Activated CD4-positive, CD25-positive, alpha-beta regulatory T cell (primary cell): ENCODE data around the gene FHIP2A.
"Not testable (repeated sequence)": the region's sequence is repeated elsewhere in the genome, so short reads cannot be mapped to it uniquely, and the experiment has no call there.

ENCODE experiments used
- DNase-seq, 4 experiments: peaks; one replicate each; lab custom pipeline; 2025; lab: John Stamatoyannopoulos, UW

Gene FHIP2A

DNA sequence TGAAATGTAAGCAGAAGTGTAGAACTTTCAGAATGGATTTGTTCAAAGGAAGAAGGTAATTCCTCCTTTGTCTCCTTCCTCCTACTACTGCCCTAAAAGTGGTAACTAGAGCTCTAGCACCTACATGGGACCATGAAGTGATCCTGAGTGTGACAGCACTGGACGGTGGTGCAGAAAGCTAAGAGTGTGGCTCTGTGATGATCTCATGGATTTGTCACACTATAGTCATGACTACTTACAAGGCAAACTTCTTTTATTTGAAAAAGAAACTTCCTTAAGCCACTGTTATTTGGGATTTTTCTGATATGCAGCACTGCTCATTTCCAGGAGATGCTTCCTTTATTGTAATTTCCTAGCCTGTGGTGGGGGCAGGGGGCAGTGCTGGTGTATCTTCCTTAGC is 5.8 kb upstream of the FHIP2A start:
- DNase-seq = no peak

DNA sequence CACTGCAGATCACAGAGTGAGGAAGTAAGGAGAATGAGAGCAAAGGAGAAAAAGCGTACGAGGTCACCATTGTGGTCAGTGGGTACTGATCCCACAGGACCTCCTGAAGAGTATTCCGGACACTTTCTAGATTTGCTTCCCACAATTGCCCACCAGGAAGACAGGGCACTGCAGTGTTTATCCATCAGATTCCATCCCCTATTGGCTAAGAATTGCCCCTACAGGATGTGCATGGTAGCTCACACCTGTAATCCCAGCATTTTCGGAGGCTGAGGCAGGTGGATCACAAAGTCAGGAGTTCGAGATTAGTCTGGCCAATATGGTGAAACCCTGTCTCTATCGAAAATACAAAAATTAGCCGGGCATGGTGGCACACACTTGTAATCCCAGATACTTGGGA is 5.3 kb upstream of the FHIP2A start:
- no peak for DNase-seq

DNA sequence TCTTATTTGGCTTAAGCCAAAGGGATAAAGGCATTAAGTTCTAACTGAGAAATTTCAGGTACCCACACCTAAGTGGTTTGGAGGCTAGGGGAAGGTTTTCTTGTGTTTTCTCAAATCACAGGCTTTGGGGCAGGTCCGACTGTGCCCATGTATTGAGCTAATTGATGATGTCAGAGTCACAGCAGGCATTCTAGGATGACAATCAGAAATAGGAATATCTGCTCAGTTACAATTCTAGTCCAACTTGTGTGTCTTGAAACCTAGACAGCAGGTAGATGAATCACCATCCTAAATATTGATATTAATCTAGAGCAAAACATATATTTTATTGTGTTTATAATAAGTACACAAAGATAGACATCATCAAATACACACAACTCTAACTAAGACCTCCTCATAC is 2.3 kb upstream of the FHIP2A start:
- DNase-seq = no peak

DNA sequence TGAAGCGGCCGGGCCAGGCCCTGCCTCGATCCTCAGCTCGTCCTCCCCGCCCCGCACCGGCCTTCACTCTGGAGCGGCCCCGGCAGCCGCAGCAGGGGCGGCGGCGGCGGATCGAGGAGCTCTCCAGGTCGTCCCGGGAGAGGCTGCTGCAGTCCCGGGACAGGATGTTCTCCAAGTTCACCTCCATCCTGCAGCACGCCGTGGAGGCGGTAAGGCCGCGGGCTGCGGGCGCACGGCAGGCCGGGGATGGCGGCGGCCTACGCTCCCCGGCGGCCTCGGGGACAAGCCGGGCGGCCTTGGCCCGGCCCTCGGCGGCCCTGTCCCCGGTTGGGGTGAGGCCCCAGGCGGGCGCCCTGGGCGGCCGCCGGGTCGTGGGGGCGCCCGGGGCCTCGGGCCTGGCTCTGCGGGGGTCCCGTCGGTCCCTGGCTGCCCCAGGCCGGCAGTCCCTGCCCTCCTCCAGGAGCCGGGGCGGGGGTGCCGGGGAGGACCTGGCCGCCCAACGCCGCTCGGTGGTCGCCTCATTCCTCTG is 399 bp downstream of the FHIP2A start:
- DNase-seq = peak in 3 of 4 experiments; percentile 38 to 54 (median 53)

GRCh38 chr10:114822444-114823076 is 980 bp downstream of the FHIP2A start:
- no peak for DNase-seq

GRCh38 chr10:114823077-114823463 is 1.5 kb downstream of the FHIP2A start:
- DNase-seq = no peak

DNA sequence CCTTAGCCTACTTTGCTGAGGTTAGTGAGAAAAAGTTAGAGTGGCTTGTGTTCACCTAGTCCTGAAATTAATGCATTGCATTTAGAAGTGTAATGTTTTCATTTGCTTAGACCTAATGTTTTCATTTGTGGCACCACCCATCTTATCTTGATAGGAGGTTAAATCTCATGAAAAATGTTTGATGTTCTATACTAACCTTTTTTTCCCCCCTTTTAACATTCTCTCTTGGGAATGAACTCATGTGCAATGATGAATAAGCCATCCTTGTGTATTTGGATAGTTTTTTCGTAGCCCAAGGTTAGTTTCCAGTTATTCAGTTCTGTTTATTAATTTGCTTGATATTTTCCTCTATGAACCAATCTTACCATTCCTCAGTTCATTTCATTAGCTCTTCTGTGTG is 2.8 kb downstream of the FHIP2A start:
- no peak for DNase-seq

- no peak for DNase-seq
Observed at GRCh38 chr10:114825513-114826253, 4.1 kb downstream of the FHIP2A start.

DNA sequence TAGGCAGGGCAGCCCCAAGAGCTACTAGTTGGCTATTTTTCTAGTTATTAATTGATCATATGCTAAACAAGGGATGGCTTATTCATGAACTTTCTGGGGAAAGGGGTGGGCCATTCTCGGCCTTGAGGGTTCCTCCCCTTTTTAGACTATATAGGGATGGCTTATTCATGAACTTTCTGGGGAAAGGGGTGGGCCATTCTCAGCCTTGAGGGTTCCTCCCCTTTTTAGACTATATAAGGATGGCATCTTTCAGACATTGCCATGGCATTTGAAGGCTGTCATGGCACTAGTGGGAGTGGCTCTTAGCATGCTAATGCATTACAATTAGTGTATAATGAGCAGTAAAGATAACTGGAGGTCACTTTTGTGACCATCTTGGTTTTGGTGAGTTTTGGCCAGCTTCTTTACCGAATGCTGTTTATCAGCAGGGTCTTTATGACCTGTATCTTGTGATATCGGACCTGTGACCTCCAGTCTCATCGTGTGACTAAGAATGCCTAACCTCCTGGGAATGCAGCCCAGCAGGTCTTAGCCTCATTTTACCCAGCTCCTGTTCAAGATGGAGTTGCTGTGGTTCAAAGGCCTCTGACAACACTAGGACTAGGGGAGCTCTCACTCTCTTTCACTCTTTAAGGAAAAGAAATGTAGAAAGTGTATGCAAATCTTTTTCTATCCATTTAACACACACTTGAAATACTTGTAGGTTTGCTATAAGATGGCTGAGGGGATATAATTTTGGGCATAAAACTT is 7.8 kb downstream of the FHIP2A start:
- no peak for DNase-seq

GRCh38 chr10:114831186-114831867 is 9.7 kb downstream of the FHIP2A start:
- no peak for DNase-seq

DNA sequence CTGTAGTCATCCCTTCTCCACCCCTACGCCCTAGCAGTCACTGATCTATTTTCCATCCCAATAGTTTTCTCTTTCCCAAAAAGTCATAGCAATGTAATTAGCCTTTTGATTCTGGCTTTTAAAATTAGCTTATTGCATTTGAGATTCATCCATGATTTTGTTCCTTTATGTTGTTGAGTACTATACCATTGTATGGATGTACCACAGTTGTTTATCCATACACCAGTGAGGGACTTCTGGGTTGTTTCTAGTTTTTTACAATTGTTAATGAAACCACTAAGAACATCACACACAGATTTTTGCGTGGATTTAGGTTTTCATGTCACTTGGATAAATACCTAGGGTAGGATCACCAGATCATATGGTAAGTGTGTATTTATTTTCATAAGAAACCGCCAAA is 16.1 kb downstream of the FHIP2A start:
- no peak for DNase-seq

- no peak for DNase-seq
Observed at GRCh38 chr10:114839901-114840300, 18.3 kb downstream of the FHIP2A start.

DNA sequence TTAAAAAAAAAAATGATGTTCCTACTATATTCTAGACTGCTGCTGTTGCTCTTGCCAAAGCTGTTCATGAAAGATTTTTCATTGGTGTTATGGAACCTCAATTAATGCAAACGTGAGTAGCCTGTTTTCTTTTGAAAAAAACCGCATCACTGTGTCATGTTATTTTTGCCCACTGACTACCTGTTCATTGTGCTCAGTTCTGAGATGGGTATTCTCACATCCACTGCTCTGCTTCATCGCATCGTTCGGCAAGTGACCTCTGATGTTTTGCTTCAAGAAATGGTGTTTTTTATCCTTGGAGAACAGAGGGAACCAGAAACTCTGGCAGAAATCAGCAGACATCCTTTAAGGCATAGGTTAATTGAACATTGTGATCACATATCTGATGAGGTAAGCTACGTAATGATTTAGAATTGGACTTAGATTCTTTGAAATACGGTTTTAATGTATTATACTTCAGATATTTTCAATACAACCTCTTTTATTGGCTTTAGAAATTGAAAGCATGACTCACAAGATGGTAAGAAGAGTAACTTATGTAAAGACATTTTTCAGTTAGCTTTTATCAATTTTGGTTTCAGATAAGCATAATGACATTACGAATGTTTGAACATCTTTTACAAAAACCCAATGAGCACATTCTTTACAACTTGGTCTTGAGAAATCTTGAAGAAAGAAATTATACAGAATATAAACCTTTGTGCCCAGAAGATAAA is 24.6 kb downstream of the FHIP2A start:
- no peak for DNase-seq

- not testable (repeated sequence) for DNase-seq
Observed at GRCh38 chr10:114847517-114847916, 25.9 kb downstream of the FHIP2A start.

DNA sequence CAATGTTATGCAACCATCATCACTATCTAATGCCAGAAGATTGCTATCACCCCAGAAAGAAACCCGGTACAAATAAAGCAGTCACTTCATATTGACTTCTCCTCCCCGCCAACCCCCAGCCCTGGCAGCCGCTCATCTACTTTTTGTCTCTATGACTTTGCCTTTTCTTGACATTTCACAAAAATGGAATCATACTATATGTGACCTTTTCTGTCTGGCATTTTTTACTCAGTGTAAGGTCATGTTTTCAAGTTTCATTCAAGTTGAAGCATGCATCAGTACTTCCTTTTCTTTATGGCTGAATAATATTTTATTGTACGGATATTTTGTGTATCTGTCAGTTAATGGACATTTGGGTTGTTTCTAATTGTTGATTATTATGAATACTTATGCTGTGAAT is 28.1 kb downstream of the FHIP2A start:
- DNase-seq = no peak

DNA sequence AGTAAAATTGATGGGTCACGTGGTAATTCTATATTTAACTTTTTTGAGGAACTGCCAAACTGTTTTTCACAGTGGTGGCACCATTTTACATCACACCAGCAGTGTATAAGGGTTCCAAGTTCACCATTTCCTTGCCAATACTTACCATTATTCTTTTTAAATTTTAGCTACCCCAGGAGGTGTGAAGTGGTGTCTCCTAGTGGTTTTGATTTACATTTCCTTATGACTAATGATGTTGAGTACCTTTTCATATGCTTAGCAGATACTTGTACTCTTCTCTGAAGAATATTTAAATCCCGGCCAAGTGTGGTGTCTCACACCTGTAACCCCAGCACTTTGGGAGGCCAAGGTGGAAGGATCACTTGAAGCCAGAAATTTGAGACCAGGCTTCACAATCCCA is 28.5 kb downstream of the FHIP2A start:
- DNase-seq = no peak

DNA sequence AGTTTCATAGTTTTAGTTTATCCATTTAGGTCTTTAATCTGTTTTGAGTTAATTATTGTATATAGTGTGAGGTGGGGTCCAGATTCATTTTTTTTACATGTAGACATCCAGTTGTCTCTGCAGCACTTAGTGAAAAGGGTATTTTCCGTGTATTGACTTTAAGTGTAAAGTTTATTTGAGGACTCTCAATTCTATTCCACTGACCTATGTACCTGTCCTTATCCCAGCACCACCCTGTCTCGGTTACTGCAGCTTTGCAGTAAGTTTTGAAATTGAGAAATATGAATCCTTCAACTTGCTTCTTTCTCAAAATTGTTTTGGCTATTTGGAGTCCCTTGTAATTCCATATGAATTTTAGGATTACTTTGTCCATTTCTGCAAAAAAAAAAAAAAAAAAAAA is 29.8 kb downstream of the FHIP2A start:
- no peak for DNase-seq

- no peak for DNase-seq
Observed at GRCh38 chr10:114852197-114852596, 30.6 kb downstream of the FHIP2A start.

GRCh38 chr10:114854906-114855305 is 33.3 kb downstream of the FHIP2A start:
- no peak for DNase-seq

DNA sequence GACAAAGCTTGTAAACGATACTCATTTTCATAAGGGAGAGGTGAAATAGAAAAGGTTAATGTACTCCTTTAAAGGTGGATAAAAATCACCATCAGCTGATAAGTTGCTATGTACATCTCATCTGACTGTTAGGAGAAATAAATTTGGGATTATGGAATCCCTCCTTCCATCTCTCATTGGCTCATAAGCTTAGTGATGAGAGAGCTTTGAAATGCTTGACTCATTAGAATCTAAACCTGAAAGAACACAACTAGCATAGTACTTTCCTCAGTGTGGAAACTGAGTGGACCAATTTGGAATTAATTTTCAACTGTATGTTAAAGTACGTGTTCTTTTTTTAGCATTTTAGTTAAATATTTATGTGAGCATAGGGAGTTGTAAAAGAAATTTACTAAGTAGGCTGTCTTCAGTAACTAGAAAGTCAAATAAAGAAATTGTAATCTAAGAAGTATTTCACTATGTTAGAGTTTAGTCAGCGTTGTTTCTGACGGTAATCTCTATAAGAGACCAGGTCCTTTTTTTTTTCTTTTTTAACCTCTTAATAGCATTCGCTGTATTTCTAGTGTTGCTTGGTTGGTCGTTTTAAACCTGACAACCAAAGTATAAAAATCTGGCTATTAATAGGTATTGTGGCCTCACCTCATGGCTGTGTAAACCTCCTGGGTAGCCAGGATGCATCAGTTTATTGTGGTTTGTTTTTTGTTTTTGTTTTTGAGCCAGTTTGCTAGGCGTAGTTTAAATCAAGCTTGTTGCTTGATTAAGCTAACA is 34.4 kb downstream of the FHIP2A start:
- DNase-seq = no peak
